ENCODE results near the gene RXRB.

GRCh38 chr6:33193619-33194018, 6.8 kb downstream of the RXRB start:
- TF ChIP-seq CTCF (IDR thresholded peaks at IDR 0.05) (no peak), POLR2A (IDR thresholded peaks at IDR 0.05) (no peak)

All from uterus (tissue), 2 donors.